ENCODE measurements around the gene GNB1. TPM values are rescaled to one million over a fixed set of nuclear protein-coding genes. Genes with fewer than 3 reads are reported as not detected.
A peak's percentile ranks its signal among the peaks of the same experiment; 100 is the strongest.

The GNB1 gene
- total RNA-seq, 1 donor from 2014 or later, result 60.9 TPM

DNA sequence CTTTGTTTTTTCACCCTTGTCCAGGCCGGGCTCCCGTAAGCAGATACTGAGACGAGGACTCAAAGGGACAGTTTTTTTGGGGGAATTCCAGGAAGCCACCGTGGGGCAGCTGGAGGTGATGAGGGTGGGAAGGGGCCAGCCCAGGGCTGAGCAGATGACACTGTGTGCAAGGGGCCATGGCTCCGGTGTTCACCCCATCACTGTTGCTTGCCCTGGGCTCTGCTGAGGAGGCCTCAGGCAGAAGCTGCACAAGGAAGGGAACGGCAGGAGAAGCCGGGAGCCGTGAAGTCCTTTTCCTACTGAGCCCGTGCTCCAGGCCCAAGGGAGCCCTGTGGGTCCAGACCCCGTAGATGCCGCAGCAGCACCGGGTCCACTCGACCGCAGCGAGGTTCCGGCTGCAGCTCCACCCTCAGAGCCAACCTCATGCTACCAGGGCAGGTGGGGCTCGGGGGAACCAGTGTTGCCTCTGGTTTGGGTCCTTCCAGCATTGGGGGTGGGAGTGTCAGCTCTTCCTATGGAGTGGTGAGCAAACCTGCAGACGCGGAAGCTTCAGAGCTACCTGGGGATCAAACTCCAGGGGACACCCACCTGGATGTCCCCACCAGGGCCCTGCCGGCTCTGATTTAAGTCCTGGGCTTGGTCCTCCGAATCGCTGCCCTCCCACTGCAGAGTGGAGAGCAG is 19.9 kb upstream of the GNB1 start:
- no peak for DNase-seq (ENCODE audit: low spot score)

DNA sequence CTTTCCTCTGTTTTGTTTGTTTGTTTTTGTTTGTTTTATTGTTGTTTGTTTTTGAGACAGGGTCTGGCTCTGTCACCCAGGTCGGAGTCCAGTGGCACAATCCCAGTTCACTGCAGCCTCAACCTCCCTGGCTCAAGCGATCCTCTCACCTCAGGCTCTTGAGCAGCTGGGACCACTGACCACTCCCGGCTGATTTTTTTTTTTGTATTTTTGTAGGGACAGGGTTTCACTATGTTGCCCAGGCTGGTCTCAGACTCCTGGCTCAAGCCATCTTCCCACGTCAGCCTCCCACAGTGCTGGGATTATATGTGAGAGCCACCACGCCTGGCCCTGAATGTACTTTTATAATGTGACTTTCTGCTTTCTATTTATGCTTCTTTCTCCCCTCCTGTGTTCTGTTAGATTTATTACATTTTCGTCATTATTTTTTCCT is 19.2 kb upstream of the GNB1 start:
- DNase-seq (ENCODE audit: low spot score), result no peak

DNA sequence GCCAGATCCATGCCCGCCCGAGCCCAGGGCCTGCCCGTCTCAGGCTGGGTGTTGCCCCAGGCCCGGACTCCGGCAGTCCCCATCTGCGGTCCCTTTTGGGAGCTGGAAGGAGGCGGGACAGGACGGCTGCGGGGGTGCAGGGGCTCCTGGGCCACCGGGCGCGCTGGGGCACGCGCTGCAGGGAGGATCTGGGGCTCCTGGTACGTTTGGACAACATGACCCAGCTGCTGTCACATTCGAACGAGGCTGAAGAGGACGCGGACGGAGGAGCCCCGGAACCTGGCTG is 17.6 kb upstream of the GNB1 start:
- no peak for DNase-seq (ENCODE audit: low spot score)

DNA sequence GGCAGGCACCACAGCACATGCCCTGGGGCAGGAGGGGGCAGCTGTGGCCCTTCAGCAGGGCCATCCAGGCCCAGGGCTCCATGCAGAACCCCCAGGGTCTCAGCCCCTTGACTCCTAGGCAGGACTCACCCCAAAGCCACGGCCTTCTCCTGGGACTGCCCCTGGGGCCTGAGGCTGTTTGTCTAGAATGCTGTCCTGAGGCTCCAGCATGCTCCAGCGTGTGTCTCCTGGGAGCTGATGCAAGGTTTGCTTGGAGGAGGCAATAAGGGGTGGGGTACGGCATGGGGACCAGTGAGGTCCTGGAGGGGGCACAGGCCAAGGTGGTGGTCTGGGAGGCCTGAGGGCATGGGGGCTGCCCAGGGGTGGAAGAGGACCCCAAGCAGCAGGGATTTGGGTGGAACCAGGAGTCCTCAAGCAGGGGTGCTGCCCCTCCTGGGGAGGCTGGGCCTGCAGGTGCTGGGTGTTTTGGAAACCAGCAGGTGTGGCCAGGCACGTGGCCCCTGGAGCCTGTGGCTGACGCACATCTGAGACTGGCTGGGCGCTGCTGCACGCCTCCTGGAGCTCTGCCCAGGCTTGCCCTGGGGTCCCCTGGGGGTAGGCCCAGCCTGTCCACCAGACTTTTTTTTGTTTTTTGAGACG is 16.3 kb upstream of the GNB1 start:
- no peak for DNase-seq (ENCODE audit: low spot score)

DNA sequence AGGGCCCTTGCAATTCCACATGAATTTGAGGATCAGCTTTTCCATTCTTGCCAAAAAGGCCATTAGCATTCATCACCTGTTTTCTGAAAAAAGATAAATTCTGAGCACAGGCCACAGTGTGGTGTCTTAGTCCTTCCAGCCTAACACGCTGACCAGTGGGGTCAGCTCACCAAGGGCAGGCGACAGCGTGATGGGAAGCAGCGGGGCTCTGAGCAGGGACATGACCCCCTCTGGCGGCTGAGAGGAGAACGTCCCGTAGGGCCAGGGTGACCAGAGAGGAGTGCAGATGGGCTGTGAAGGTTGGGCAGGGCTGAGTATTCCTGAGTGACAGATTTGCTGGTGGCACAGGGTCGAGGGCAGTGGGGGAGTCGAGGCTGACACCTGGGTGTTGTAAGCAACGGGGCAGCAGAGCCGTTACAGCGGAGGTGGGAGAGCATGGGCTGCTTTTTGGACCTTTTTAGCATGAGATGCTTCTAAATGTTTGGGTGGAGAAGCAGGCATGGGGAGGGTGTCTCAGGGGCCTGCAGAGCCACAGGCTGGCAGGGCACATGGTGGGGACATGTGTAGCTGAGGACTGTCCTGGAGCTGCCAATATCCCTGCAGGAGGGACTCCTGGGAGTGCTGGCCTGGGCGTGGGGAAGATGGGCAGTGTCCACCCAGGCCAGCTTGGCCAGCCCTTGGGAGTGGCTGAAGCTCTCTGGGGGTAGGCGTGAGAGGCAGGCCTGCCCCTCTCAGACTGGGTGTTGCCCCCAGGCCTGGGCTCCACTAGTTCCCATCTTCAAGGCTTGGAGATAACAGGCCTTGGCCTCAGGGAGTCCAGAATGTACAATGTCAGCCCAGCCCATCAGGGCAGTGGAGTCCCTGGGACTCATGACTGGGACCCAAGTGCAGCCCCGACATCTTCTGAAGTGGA is 15.6 kb upstream of the GNB1 start:
- peak; percentile 85 for DNase-seq (ENCODE audit: low spot score)

DNA sequence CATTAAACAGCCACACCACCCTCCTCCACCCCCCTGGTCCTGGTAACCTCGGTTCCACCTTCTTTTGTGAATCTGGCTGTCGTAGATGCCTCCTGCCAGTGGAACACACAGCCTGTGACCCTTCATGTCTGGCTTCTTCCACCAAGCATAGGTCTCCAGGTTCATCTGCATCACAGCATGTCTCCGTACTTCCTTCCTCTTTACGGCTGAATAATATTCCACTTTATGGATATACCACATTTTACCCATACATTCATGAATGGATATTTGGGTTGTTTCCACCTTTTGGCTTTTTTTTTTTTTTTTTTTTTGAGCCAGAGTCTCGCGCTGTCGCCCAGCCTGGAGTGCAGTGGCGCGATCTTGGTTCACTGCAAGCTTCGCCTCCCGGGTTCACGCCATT is 12.3 kb upstream of the GNB1 start:
- DNase-seq (ENCODE audit: low spot score), result no peak

DNA sequence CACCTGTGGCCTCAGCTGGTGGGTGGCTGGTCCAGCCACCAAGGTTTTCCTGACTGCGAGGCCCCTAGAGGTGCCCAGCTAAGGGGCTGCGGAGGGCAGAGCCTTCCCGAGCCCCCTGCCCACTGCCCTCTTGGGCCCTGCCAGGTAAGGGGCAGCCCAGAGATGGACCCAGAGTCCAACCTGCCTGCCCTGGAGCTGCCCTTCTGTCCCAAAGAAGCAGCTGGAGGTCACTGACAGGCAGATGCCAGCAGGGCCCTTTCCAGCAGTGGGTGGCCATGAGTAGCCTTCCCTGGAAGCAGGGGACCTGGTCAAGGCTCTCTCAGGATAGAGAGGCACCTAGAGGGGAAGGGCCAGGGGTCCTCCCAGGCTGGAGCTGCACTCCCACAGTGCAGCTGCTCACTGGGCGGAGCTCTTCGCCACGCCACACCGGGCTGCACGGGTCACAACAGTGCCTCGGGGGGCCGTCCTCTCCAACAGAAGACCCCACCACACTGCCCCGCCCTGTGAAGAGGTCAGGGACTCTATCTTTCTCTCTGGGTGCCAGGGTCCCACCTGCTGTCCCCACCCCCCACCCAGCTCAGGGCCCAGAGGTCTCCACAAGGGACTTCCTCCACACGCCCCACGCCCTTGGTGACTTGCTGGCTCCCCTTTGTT is 10.9 kb upstream of the GNB1 start:
- DNase-seq (ENCODE audit: low spot score), result no peak

DNA sequence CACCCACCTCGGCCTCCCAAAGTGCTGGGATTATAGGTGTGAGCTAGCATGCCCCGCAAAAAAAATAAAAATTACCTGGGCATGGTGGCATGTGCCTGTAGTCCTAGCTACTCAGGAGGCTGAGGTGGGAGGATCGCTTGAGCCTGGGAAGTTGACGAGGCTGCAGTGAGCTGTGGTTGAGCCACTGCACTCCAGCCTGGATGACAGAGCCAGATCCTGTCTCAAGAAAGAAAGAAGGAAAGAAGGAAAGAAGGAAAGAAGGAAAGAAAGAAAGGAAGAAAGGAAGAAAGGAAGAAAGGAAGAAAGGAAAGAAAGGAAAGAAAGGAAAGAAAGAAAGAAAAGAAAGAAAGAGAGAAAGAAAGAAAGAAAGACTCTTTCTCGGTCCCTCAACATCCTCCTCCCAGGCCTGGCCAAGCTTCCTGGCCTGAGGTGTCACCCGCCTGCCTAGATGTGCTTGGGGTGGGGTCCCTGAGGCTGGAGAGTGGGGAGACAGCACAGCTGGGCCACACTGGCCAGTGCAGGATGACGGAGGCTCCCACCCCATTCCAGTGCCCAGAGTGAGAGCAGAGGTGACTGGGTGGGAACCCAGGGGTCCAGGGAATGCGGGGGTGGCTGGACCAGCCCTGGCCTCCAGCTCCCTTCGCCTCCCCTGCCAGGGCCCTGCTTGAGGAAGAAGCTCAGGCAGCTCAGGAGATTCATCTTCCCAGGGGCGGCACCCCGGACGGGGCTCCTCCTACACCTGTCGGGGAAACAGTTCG is 10.2 kb upstream of the GNB1 start:
- DNase-seq (ENCODE audit: low spot score), result no peak

DNA sequence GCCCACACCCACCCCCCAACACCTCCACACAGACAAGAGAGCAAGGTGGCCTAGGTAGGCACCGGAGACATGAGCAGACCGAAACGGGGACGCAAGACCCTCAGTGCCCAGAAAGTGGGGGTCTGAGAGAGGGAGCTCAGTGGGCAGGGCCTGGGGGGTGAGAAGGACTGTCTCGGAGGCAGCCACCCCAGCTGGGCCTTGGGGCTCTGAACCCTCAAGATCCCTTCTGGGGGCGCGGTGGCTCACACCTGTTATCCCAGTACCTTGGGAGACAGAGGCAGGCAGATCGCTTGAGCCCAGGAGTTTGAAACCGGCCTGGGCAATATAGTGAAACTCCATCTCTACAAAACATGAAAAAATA is 9.1 kb upstream of the GNB1 start:
- DNase-seq (ENCODE audit: low spot score), result no peak

DNA sequence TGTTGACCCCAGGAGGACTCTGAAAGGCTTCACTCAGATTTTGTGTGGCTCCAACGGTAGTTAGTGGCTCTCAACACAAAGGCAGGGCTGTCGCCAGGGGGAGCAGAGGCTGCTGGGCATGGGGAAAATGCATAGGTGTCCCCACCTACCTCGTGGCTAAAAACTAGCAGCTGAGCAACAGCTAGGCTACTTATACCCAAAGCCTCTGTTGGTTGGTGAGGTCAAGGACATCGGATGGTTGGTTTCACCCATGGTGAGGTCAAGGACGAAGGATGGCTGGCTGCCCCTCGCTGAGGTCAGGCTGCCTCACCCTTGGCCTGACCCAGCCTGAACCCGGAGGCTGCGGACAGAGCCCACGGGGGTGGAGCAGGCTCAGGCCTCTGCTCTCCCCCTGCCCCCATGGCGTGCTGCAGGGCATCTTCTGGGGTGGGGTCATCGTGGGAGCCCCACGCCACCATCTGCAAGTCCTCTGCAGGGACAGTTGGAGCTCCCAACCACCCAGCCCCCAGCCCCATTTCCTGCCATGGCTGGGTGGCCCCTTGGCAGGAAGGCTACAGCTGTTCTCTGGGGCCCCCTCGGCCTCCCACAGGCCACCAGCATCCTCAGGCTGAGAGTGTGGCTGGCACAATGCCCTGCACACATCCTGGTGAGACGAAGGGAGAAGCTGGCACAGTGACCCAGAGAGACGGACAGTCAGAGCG is 8.5 kb upstream of the GNB1 start:
- no peak for DNase-seq (ENCODE audit: low spot score)

DNA sequence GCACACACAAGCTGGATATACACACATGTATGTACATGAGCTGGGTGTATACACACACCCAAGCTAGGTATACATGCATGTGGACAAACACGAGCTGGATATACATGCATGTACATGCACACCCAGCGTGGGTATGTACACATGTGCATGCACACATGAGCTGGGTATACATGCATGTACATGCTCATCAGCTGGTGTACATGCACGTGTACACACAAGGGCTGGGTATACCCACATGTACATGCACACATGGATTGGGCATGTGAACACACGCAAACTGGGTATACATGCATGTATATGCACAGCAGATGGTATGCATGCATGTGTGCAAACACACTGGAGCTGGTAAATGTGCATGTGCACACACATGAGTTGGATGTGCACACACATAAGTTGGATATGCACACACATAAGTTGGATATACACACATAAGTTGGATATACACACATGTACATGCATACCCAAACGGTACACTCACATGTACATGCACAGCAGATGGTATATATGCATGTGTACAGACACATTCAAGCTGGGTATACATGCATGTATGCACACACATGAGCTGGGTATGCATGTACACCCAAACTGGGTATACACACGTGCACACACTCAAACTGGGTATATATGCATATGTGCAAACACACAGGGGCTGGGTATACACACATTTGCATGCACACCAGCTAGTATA is 7.5 kb upstream of the GNB1 start:
- DNase-seq (ENCODE audit: low spot score), result no peak

DNA sequence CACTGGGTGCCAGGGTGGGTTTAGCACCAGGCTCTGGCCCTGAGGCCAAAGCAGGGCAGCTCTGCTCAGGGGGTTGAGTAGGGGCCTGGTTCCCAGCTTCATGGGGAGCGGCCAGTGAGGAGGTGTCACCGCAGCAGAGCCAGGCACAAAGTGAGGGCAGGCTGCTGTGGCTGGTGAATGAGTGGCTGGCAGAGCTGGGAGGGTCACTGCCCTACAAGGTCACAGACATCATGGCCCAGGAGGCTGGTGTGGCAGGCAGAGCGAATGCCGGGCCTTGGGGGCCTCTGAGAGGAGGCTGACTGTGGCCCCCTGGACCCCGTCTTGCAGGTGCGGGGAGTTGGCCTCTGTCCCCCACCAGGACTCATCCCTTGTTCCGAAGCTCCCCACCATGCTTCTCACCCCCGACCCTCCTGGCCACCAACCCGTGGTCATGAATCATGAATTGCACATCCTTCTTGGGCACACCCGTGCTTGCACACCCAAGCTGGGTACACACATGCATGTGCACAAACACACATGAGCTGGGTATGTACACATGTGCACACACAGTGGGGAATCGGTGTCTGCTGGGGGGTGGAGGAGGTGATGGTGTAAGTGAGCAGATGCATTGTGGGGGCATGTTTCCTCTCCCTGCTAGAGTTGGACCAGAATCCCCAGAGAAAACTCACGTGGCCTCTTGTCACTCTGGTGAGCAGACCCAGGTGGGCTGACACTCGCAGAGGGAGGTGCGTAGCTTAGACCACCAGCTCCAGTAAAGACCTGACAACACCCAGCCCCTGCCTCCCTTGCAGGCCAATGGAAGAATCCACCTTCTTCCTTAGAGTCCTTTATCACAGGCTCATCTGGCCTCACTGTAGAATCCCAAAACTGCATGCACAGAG is 4.8 kb upstream of the GNB1 start:
- no peak for DNase-seq (ENCODE audit: low spot score)

DNA sequence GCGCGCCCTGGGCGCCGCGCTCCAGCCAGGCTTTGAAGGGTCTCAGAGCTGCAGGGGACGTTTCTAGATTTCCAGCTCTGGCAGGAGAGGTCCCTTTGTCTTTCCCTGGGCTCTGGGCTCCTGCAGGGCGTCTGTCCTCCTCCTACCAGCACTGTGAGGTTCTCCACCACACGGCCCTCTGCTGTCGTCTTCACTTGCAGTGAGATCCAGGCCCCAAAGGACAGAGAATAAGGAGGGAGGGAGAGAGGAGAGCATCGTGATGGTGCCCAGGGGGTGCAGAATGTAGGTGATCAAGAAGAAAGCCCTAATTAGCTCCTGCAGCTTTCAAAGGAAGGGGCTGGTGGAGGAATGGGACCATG is 4.2 kb upstream of the GNB1 start:
- DNase-seq (ENCODE audit: low spot score), result no peak

DNA sequence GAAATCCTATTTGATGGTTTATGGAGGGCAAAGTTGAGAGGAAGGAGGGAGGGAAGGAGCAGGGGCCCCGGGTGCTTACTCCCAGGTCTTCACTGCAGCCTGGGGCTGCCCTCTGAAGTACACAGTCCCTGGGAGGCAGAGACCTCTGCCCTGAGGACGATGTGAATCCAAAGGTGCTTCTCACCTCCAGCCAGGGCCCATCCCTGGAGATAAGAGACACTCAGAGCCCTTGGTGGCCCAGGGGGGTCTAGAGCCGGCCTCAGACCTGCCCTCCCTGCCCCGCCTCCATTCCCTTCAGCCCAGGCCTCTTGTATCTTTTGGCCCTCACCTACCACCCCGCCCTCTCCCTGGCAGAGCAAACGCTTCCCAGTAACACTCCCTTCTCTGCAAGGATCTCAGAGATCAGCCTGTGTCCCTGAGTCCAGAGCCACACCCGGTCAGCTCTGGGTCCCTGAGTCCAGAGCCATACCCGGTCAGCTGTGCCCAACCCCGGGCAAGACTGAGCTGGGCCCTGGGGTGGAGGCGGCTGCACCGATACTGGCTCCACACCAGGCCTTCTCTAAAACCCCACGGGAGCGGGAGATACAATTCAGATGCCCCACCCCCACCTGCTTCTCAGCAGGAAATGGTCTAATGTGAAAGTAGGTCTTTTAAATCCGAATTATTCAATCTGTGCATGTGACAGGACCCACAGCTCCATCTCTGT is 3.6 kb upstream of the GNB1 start:
- DNase-seq (ENCODE audit: low spot score), result no peak

DNA sequence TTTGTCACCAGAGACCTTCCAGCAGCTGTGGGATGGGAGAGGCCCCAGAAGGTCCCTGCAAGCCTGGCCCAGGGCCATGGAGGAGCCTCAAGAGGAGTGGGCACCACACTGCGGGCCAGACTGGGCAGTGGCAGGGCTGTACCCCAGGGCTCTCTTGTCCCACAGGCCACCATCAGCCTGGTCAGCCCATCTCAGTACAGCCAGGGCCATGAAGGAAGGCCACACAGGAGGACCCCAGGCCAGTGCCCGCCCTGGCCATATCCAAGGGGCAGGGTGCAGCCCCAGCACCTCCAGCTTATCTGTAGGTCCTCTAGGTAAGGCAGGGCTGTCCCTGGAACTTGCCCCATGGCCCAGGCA is 3.1 kb upstream of the GNB1 start:
- DNase-seq (ENCODE audit: low spot score), result no peak

DNA sequence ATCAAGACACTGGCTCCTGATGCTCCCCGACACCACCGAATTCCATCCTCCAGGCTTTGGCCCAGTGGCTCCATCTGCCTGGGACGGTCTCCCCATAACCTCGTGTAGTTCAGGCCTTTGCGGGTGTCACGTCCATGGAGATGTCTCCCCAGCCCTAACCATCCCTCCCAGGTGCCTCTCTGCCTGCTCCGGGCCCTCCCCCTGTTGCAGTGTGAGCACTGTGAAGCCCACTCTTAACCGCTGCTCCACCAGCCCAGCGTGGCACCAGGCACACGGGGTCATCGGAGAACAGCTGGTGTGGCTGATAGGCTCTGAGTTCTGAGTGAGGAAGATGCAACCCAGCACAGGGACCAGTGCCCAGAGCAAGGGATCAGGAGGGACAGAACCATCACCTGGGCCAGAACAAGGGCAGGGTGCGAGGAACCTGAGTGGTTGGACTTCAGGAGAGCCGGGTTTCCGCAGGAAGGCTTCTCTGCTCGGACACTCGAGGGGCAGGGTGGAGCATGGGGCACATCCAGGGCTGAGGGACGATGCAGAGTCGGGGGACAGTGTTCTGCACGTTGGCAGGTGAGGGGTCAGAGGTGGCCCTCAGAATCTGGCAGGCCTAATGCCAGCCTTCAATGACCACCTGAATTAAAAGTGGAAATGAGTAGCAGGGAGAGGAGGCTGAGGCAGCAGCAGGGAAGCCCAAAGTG is 2.6 kb upstream of the GNB1 start:
- DNase-seq (ENCODE audit: low spot score), result no peak

DNA sequence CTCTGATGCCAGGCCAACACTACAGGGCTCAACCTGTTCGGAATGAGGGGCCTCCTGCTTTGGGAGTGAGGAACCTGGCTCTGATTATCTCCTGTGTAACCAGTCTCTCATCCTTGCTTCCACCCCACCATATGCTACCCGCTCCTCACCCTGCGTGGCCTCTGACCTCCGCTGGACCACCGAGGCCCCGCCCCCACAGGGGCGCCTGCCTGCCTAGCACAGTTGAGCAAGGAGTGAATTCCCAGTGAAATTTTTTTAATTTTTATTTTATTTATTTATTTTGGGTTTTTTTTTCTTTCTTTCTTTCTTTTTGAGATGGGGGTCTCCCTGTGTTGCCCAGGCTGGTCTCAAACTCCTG is 1.9 kb upstream of the GNB1 start:
- DNase-seq (ENCODE audit: low spot score), result no peak

DNA sequence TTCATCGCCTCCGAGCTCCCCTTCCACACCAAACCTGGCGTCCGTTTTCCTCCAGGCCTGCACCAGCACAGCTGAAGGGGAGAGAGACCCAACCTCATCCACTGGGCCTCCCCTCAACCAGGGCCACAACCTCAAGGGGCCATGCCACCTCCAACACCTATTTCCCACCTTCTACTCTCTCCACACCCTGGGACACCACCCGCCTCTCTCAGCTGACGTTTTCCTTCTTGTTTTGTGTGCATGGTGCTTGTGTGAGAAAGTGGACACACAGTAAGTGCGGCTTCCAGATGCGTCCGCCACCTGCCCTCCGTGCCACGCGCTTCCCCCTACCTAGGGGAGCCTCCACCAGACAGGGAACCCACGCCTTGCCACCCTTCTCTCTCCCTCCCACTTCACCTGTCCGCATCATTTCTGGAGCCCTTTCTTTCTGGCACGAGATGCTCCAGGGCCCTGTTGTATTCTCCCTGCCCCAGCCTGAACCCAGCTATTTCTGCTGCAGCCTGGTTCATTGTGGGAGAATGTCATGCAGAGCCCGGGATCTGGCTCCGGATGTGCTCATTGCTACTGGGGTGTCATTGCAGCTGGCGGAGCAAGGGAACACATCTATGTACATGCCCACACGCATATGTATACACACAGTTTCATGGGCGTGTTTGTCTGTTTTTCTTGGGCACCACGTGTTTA is 1.3 kb upstream of the GNB1 start:
- no peak for DNase-seq (ENCODE audit: low spot score)
